HepG2 (cell line): Measurements from ENCODE around the gene GPR32. TPM values are rescaled to one million over a fixed set of nuclear protein-coding genes. Genes with fewer than 3 reads are reported as not detected.
A peak's percentile ranks its signal among the peaks of the same experiment; 100 is the strongest.

Source experiments
- BRD4 ChIP-seq: sonication (generic); formaldehyde crosslinking; IDR thresholded peaks from 2 replicates; pipeline ENCODE4 v1.4.0; 2020; ENCODE audit warnings: missing genetic modification reagents
- ERF ChIP-seq: IDR thresholded peaks from 2 replicates; pipeline ENCODE4 v1.6.1; 2018; ENCODE audit warnings: missing biosample characterization, missing genetic modification reagents
- GATA4 ChIP-seq: sonication (generic); IDR thresholded peaks from 2 replicates; pipeline ENCODE4 v1.6.1; 2016; ENCODE audit warnings: antibody characterized with exemption, low read depth, borderline replicate concordance
- HMG20B ChIP-seq: conservative IDR thresholded peaks from 2 replicates; pipeline ENCODE4 v1.6.1; 2016; ENCODE audit warnings: missing genetic modification reagents, missing compliant biosample characterization
- HOXA9 ChIP-seq: sonication (generic); formaldehyde crosslinking; IDR thresholded peaks from 2 replicates; pipeline ENCODE4 v1.8.1; 2022; ENCODE audit warnings: missing genetic modification reagents, mild to moderate bottlenecking, moderate library complexity, borderline replicate concordance
- KLF9 ChIP-seq: IDR thresholded peaks from 2 replicates; pipeline ENCODE4 v1.6.1; 2016; ENCODE audit warnings: low read depth
- MLLT10 ChIP-seq: sonication (generic); formaldehyde crosslinking; IDR thresholded peaks from 2 replicates; pipeline ENCODE4 v1.4.0; 2020; ENCODE audit warnings: missing genetic modification reagents
- RFXAP ChIP-seq: sonication (generic); formaldehyde crosslinking; IDR thresholded peaks from 2 replicates; pipeline ENCODE4 v1.4.0; 2020; ENCODE audit warnings: missing genetic modification reagents, borderline replicate concordance
- SRSF1 ChIP-seq: fragments of 200-400 bp; formaldehyde crosslinking; optimal IDR thresholded peaks from 2 replicates; pipeline ENCODE3; 2017; ENCODE audit warnings: mild to moderate bottlenecking, low read depth, low read length, moderate library complexity
- ZNF17 ChIP-seq: sonication (generic); formaldehyde crosslinking; IDR thresholded peaks from 2 replicates; pipeline ENCODE4 v1.5.0; 2020; ENCODE audit warnings: mild to moderate bottlenecking, missing genetic modification reagents
- ZNF230 ChIP-seq: sonication (generic); formaldehyde crosslinking; IDR thresholded peaks from 2 replicates; pipeline ENCODE4 v1.4.0; 2020; ENCODE audit warnings: mild to moderate bottlenecking, missing genetic modification reagents
- ZNF260 ChIP-seq: sonication (generic); formaldehyde crosslinking; IDR thresholded peaks from 2 replicates; pipeline ENCODE4 v1.4.0; 2020; ENCODE audit warnings: missing genetic modification reagents, low read depth, mild to moderate bottlenecking, borderline replicate concordance
- polyA plus RNA-seq, 8 experiments: library from polyadenylated mRNA; depleted of rRNA in 3 of 8; stranded (reverse) in 7 of 8; unstranded in 1 of 8; fragments of >200 nt; fragmentation: Illumina TruSeq in 4 of 8; extraction: Trizol in 4 of 8; gene quantifications; 2 replicates each; pipeline versions ENCODE4 v1.2.1 to v1.2.3, GENCODE V29; 2011 to 2016; ENCODE audit warnings: low read depth in 4 of 8, missing spikeins in 1 of 8, mixed read lengths in 1 of 8; ENCODE audit not compliant: insufficient read depth in 1 of 8
- total RNA-seq, 5 experiments: library from RNA; depleted of rRNA; stranded (reverse); fragments of >200 nt; fragmentation: Illumina TruSeq; extraction: Trizol; gene quantifications; 2 replicates each; pipeline ENCODE4 v1.2.3, GENCODE V29; 2016; ENCODE audit warnings: low read depth in 1 of 5
- TF ChIP-seq, protein P1 (sequence below): sonication (generic); formaldehyde crosslinking; IDR thresholded peaks from 2 replicates; pipeline ENCODE4 v1.5.1; 2020; ENCODE audit warnings: mild to moderate bottlenecking, missing genetic modification reagents, moderate library complexity
- TF ChIP-seq, protein P2 (sequence below): sonication (generic); formaldehyde crosslinking; conservative IDR thresholded peaks from 2 replicates; pipeline ENCODE4 v1.8.0; 2022; ENCODE audit warnings: mild to moderate bottlenecking, moderate library complexity, missing genetic modification reagents
- TF ChIP-seq, protein P3 (sequence below): sonication (generic); formaldehyde crosslinking; IDR thresholded peaks from 2 replicates; pipeline ENCODE4 v1.5.0; 2020; ENCODE audit warnings: mild to moderate bottlenecking, missing genetic modification reagents, borderline replicate concordance
- TF ChIP-seq, protein P4 (sequence below): IDR thresholded peaks from 2 replicates; pipeline ENCODE4 v1.6.1; 2016; ENCODE audit warnings: control low read depth
- TF ChIP-seq, protein P5 (sequence below): sonication (generic); formaldehyde crosslinking; IDR thresholded peaks from 2 replicates; pipeline ENCODE4 v1.4.0; 2020; ENCODE audit warnings: missing genetic modification reagents, mild to moderate bottlenecking, borderline replicate concordance

GPR32 gene
- total and polyA plus RNA-seq, 2 of the 13 experiments (the other 11 are each of a cell fraction or from before 2014, with no cell fraction given): not detected

DNA sequence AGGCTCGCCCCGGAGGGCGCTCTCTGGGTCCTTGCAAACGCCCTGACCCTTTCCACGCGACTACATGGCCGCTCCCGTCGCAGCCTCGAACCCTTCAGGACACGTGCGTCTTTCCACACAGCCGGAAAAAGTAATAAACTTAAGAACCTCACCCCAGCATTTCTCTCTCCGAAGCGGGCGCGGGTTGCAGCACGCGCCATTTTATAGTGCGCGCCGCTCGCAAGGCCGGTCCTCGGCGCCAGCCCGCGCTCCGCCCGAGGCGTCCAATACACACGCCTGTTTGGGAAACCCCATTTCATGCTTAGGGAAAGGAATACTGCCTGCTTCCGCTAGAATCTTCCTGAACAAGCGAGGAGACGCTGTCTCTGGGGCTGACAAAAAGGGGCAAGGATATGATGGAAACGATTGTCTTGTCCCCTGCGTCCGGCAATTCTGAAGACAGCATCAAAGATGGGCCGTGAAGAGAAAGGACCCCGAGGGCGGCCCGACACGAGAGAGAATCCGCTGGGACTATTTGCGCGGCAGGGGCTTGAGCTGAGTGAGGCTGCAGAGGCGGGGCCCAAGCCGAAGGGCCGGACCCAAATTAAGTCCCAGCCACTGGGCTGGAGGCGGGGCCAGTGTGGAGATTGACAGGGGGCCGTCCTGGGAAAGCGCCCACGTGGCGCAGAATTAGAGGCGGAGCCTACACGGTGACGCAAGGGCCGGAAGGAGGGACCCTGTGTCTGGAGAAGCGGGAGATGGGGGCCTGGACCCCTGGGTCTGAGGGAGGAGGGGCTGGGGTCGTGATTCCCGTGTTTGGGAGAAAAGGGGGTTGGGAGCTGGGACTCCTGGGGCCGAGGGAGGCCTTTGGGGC, 34.4 kb downstream of the GPR32 start (continued):
- TF ChIP-seq, protein P1, sequence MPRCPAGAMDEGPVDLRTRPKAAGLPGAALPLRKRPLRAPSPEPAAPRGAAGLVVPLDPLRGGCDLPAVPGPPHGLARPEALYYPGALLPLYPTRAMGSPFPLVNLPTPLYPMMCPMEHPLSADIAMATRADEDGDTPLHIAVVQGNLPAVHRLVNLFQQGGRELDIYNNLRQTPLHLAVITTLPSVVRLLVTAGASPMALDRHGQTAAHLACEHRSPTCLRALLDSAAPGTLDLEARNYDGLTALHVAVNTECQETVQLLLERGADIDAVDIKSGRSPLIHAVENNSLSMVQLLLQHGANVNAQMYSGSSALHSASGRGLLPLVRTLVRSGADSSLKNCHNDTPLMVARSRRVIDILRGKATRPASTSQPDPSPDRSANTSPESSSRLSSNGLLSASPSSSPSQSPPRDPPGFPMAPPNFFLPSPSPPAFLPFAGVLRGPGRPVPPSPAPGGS (CRISPR knock-in tag): peak; percentile 65; the same call in 1 of the 2 replicates
- TF ChIP-seq, protein P2, sequence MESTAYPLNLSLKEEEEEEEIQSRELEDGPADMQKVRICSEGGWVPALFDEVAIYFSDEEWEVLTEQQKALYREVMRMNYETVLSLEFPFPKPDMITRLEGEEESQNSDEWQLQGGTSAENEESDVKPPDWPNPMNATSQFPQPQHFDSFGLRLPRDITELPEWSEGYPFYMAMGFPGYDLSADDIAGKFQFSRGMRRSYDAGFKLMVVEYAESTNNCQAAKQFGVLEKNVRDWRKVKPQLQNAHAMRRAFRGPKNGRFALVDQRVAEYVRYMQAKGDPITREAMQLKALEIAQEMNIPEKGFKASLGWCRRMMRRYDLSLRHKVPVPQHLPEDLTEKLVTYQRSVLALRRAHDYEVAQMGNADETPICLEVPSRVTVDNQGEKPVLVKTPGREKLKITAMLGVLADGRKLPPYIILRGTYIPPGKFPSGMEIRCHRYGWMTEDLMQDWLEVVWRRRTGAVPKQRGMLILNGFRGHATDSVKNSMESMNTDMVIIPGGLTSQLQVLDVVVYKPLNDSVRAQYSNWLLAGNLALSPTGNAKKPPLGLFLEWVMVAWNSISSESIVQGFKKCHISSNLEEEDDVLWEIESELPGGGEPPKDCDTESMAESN (CRISPR knock-in tag): peak; percentile 23; the same call in 1 of the 2 replicates
- TF ChIP-seq ERF (CRISPR knock-in tag) (no peak), SRSF1 (peak; percentile 60), BRD4 (CRISPR knock-in tag) (no peak; the same call in 1 of the 2 replicates), KLF9 (CRISPR knock-in tag) (0 out of 2 replicates have a peak, but pooled peaks have one; percentile 48), RFXAP (CRISPR knock-in tag) (no peak), HOXA9 (no peak; the same call in 1 of the 2 replicates), ZNF230 (CRISPR knock-in tag) (peak; percentile 87), ZNF260 (no peak), GATA4 (0 out of 2 replicates have a peak, but pooled peaks have one; percentile 36), HMG20B (CRISPR knock-in tag) (0 out of 2 replicates have a peak, but pooled peaks have one; percentile 15), MLLT10 (CRISPR knock-in tag) (no peak), ZNF17 (CRISPR knock-in tag) (no peak)
- TF ChIP-seq, protein P3, sequence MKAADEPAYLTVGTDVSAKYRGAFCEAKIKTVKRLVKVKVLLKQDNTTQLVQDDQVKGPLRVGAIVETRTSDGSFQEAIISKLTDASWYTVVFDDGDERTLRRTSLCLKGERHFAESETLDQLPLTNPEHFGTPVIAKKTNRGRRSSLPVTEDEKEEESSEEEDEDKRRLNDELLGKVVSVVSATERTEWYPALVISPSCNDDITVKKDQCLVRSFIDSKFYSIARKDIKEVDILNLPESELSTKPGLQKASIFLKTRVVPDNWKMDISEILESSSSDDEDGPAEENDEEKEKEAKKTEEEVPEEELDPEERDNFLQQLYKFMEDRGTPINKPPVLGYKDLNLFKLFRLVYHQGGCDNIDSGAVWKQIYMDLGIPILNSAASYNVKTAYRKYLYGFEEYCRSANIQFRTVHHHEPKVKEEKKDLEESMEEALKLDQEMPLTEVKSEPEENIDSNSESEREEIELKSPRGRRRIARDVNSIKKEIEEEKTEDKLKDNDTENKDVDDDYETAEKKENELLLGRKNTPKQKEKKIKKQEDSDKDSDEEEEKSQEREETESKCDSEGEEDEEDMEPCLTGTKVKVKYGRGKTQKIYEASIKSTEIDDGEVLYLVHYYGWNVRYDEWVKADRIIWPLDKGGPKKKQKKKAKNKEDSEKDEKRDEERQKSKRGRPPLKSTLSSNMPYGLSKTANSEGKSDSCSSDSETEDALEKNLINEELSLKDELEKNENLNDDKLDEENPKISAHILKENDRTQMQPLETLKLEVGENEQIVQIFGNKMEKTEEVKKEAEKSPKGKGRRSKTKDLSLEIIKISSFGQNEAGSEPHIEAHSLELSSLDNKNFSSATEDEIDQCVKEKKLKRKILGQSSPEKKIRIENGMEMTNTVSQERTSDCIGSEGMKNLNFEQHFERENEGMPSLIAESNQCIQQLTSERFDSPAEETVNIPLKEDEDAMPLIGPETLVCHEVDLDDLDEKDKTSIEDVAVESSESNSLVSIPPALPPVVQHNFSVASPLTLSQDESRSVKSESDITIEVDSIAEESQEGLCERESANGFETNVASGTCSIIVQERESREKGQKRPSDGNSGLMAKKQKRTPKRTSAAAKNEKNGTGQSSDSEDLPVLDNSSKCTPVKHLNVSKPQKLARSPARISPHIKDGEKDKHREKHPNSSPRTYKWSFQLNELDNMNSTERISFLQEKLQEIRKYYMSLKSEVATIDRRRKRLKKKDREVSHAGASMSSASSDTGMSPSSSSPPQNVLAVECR: peak; percentile 95
- TF ChIP-seq, protein P4, sequence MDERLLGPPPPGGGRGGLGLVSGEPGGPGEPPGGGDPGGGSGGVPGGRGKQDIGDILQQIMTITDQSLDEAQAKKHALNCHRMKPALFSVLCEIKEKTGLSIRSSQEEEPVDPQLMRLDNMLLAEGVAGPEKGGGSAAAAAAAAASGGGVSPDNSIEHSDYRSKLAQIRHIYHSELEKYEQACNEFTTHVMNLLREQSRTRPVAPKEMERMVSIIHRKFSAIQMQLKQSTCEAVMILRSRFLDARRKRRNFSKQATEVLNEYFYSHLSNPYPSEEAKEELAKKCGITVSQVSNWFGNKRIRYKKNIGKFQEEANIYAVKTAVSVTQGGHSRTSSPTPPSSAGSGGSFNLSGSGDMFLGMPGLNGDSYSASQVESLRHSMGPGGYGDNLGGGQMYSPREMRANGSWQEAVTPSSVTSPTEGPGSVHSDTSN (CRISPR knock-in tag): peak; percentile 92
- TF ChIP-seq, protein P5, sequence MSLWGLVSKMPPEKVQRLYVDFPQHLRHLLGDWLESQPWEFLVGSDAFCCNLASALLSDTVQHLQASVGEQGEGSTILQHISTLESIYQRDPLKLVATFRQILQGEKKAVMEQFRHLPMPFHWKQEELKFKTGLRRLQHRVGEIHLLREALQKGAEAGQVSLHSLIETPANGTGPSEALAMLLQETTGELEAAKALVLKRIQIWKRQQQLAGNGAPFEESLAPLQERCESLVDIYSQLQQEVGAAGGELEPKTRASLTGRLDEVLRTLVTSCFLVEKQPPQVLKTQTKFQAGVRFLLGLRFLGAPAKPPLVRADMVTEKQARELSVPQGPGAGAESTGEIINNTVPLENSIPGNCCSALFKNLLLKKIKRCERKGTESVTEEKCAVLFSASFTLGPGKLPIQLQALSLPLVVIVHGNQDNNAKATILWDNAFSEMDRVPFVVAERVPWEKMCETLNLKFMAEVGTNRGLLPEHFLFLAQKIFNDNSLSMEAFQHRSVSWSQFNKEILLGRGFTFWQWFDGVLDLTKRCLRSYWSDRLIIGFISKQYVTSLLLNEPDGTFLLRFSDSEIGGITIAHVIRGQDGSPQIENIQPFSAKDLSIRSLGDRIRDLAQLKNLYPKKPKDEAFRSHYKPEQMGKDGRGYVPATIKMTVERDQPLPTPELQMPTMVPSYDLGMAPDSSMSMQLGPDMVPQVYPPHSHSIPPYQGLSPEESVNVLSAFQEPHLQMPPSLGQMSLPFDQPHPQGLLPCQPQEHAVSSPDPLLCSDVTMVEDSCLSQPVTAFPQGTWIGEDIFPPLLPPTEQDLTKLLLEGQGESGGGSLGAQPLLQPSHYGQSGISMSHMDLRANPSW (CRISPR knock-in tag): no peak
